NCI-H460 (cell line): ENCODE results near the gene GNG7. TPM values are rescaled to one million over a fixed set of nuclear protein-coding genes. Genes with fewer than 3 reads are reported as not detected.
"Not testable (repeated sequence)": the region's sequence is repeated elsewhere in the genome, so short reads cannot be mapped to it uniquely, and the experiment has no call there.

Experiments
- DNase-seq: peaks from one replicate; pipeline ENCODE4 v3.0.0-alpha.2; 2016; ENCODE audit warnings: low read depth; ENCODE audit errors: extremely low read depth
- total RNA-seq: library from RNA; depleted of rRNA; stranded (reverse); fragments of >200 nt; shearing (Covaris generic); gene quantifications from 2 replicates; pipeline ENCODE4 v1.2.3, GENCODE V29; 2014

GNG7 gene
- total RNA-seq, 1 experiment from 2014 or later = not detected

- peak; percentile 65 for DNase-seq
Measured at GRCh38 chr19:2524840-2525723, 177.4 kb downstream of the GNG7 start.

DNA sequence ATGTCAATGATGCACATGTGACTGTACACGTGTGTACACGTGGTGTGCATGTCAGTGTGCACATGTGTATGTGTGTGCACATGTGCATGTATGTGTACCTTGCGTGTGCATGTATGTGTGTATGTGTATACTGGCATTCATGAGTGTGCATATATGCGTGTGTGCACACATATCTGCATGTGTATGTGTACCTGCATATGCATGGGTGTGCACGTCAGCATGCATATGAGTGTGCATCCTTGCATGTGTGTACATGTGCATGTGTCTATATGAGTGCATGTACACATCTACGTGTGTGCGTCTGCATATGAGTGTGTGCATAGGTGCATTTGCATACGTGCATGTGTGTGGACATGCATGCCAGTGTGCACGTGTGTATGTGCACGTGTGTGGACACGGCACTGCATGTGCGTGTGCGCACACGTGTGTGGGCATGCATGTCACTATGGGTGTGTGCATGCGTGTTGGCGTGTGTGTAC is 178.1 kb downstream of the GNG7 start:
- no peak for DNase-seq

GRCh38 chr19:2523630-2524311 is 178.7 kb downstream of the GNG7 start:
- DNase-seq = no peak

GRCh38 chr19:2519482-2519881 is 183.0 kb downstream of the GNG7 start:
- DNase-seq = no peak

GRCh38 chr19:2518856-2519255 is 183.6 kb downstream of the GNG7 start:
- DNase-seq = not testable (repeated sequence)

DNA sequence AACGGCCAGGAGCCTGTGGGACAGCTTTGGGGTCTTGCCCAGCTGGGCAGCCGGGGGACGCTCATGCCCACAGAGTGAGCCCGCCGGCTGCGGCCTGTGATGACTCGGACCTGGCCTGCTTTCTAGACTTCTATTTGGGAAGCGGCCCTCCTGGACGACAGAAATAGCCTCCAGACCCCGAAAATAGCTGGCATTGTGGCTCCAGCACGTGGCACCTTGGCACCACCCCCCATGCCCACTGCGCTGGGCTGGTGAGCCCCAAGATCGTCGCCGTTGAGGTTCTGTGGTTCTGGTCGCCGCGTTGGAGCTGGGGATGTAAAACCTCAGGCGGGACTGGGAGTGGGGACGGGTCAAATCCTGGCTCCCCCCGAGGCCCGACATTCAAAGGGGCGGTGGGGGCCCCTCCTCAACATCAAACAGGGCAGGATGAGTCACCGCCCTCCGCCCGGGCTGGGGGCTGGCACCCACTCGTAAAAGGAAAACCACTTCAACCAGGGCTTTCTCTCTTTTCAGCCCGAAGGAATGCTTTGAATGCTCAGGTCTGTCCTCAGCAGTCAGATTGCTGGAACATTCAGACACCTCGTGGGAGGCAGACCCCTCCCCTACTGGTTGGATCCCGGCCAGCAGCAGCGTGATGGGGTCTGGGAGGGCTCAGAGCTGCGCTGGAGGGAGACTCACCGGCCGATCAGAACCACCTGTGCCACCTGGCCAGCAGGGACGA is 184.5 kb downstream of the GNG7 start:
- no peak for DNase-seq

- DNase-seq = no peak
Measured at GRCh38 chr19:2516727-2517126, 185.8 kb downstream of the GNG7 start.

- DNase-seq = no peak
Measured at GRCh38 chr19:2514981-2515518, 187.4 kb downstream of the GNG7 start.

DNA sequence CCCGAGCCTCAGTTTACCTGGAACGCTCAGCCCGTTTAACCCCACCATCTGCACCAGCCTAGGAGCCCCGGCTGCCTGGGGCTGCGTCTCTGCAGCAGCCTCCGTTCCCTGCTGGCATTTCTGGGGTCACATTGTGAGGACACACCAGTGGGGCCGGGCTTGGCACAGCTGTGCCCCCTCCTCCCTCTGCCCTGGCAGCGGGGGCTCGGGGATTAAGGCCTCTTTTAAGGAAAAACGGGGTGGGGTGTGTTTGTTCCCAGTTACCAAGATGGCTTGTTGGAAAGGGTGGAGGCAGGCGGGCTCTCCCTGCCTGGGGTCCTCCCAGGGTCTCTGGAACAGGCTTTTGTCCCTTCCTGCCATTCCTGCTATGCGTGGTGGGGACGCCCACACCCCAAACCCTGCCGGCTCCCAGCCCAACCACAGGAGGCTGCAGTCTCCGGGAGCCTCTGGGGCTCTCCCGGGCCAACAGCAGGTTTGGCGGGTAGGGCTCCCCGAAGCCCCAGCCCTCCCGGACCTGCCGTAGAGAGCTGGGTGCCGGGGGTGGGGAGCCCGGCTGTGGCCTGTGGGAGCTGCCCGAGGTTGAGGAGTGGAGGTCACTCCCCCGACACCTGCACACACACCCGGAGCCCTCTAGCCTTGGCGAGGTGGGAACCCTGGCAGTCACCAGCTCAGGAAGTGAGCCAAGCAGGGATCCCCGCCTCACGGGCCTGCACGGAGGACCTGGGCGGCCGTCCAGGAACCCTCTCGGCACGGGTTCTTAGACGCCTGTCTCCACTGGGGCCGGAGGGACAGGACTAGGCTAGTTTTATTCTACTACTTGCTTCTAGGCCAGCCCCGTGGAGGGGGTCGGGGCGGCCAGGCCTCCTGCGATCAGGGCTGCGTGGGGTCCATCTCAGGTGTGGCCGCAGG is 189.7 kb downstream of the GNG7 start:
- DNase-seq = no peak

GRCh38 chr19:2511991-2512390 is 190.5 kb downstream of the GNG7 start:
- DNase-seq = no peak

- DNase-seq = no peak
Measured at GRCh38 chr19:2511570-2511969, 190.9 kb downstream of the GNG7 start.

GRCh38 chr19:2509096-2509495 is 193.4 kb downstream of the GNG7 start:
- DNase-seq = no peak

GRCh38 chr19:2507109-2507508 is 195.4 kb downstream of the GNG7 start:
- peak; percentile 95 for DNase-seq

- DNase-seq = not testable (repeated sequence)
Measured at GRCh38 chr19:2506656-2507055, 195.8 kb downstream of the GNG7 start.

DNA sequence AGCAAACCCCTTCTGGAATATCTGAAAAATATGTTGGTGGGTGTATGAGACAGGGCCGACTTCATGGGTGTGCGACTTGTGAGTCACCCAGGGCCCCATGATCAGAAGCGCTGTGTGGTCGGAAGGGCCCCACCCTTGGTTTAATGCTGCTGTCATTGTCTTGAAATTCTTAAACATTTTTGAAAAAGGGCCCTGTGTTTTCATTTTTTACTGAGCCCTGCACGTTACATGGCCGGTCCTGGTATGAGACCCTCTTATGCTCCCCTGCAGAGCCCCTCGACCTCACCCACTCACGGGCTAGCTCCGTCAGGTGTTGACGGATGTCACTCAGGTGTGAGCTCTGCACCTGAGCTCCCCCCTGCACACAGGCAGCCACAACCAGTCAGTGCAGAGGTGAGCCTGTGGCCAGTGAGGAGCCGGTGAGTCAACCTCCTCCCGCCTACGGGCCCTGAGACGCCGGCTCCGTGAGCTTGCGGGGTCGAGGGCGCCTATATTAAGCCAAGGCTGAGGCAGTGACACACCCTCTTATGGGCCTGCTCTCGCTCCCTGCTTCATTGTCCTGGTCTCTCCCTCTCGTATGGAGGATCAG is 198.9 kb downstream of the GNG7 start:
- no peak for DNase-seq

DNA sequence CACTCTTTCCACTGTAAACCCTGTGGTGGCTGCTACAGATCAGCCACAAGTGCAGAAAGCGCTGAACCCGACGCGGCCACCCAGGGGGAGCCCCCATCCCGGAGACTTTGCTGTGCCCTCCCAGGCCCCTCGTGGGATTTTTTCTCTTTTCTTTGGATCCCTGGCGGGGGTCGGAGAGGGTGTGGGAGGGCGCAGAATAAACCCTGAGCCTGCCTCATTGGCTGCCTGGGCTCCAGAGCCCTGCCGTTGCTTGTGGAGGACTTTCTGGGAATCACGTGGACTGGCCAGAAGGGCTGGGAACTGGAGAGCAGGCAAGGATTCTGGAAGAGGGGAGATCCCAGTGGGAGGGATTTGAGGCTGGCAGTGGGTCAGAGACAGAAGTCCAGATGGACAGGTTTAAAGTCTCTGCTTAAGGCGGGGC is 201.6 kb downstream of the GNG7 start:
- no peak for DNase-seq

DNA sequence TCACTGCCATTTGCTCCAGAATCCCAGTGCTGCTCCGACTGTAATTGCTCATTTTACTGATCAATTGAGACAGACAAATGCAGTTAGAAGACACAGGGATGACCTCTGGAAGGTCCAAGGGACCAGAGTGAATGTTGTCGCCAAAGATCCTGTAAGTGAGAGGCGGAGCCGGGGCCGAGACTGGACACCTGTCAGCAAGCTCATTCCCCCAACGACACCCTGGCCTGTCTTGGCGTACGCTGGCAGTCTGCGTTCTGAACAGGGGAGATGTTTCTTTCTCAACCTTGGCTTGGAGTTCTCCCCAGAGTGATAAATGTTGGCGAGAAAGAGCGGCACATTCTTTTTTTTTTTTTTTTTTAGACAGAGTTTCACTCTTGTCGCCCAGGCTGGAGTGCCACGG is 202.3 kb downstream of the GNG7 start:
- DNase-seq = no peak

DNA sequence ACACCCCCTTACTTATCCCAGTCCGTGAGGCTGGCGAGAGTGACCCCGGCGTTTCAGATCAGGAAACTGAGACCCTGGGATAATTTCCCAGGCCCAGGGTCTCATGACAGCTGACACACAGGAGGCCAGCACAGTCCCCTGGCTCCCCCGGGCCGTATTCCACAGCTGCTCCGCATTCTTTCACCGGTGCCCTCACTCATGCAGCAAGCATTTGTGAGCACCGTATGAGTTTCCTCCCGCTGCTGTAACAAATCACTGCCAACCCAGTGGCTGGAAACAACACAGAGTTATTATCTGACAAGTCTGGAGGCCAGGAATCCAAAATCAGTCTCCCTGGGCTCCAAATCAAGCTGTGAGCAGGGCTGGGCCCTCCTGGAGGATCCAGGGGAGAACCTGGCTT is 205.3 kb downstream of the GNG7 start:
- DNase-seq = no peak

DNA sequence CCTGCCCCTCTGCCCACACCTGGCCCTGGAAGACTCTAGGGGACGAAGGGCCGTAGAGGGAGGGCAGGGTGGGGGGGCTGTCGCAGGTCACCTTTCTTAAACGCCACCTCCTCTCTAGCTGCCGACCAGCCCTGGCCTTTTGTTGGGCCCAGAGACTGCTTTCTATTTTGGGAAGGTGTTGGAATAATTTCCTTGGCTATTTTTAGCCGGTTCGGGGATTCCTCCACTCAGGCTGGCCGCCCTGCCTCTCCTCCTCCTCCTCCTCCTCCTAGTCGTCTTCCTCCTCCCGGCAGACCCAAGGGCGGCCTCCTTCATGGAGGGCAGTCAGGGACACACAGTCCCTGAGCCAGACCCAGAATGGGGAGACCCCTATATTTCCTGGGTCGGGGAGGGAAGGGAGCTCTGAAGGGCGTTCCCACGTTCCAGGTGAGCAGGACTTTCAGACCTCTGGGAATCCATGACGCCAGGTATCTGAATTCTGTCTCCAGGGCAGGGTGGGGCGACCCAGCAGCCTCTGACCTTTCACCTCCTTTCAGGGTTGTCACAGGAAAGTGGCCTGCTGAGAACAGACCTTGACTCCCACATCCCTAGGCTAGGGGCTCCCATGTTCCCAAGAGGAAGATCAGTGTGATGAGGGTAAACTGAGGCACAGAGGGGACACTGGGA is 206.7 kb downstream of the GNG7 start:
- no peak for DNase-seq
